HG03108 (cell line): Measurements from ENCODE around the gene FAM89A.
A peak's percentile ranks its signal among the peaks of the same experiment; 100 is the strongest.

Experiments used
- ATAC-seq: cut with Tn5 transposase; IDR thresholded peaks from one replicate; pipeline ENCODE4 v1.9.1; 2021; ENCODE audit warnings: moderate library complexity; ENCODE audit not compliant: unreplicated experiment

The FAM89A gene

DNA sequence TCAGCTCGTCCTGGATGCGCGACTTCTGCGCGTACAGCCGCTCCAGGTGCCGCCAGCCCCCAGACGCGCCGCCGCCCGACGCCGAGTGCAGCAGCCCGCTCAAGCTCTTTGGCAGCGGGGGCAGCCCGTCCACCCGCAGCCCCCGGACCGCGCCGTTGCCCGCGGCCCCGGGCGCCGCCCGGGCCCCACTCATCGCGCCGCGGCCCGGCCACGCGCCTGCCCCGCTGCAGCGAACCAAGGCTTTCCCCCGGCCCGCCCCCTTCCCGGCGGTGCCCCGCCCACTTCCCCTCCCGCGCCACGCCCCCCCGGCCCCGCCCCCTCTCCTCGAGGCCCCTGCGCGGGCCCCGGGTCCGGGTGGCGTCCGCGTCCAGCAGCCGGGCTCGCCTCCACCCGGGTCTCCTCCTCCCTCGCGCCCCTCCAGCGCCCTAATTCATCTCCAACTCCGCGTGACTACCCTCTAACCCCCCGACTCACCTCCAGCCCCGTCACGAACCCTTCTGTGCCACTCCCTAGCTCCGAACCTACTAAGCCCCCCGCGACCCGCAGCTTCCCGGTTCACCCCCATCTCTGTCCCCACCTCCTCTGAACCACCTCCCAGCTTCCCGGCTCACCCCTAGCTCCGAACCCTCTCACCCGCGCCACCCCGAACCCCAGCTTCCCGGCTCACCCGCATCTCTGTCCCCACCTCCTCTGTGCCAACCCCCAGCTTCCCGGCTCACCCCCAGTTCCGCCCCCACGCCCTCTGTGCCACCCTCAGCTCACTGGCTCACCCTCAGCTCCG, at the start of gene FAM89A:
Gene FAM89A (minus strand): TSS at position 236 of the 781 bp plus-strand sequence. CDS start 43 bp downstream, at position 193.
- ATAC-seq: peak; percentile 59

GRCh38 chr1:231084353-231084752, 44.3 kb upstream of the FAM89A start:
- no peak for ATAC-seq

DNA sequence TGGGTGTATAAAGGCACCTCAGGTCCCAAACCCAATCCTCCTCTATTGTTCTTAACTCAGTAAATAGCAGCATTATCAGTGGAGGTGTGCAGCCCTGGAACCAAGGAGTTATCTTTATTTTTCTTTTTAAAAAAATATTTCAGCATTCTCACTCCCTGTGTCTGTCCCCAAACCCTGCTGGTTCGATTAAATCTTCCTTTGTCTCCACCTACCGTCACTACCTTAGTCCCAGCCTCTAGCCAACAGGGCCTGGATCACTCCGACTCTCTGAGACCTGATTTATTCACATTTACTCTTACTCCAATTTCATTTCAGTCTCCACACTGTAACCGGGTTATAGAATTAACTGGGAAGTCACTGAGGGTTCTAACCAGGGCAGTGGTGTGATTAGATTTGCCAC, 39.1 kb upstream of the FAM89A start:
- no peak for ATAC-seq

- ATAC-seq: no peak
Measured at GRCh38 chr1:231078250-231078649, 38.2 kb upstream of the FAM89A start.

DNA sequence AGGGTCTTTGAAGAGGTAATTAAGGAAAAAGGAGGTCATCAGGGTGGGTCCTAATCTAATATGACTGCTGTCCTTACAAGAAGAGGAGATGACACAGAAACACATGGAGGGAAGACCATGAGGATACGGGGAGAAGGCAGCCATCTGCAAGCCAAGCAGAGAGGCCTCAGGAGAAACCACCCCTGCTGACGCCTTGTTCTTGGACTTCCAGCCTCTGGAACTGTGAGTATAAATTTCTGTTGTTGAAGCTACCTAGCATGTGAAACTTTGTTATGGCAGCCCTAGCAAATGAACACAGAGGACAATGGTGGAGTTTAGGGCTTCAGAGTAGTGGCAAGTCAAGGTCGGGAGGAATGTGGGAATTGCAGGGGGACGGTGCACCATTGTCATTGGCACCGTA, 36.7 kb upstream of the FAM89A start:
- ATAC-seq: no peak

GRCh38 chr1:231075497-231075896, 35.4 kb upstream of the FAM89A start:
- no peak for ATAC-seq

GRCh38 chr1:231075020-231075419, 35.0 kb upstream of the FAM89A start:
- no peak for ATAC-seq

DNA sequence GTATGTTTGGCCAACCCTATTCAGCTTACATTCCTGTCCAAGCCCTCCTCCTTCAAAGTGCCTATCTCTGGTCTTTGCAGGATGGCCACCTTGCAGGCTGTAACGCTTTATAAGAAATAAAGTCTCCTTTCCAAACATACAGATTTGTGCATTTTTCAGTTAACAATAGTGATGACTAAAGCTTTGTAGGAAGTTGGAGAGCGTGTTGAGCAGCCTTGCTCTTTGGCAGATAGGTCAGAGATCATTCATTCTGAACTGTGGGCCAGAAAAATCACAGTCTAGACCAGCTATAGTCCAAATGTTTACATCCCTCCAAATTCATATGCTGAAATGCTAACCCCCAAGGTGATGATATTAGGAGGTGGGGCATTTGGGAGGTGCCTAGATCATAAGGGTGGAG, 34.0 kb upstream of the FAM89A start:
- no peak for ATAC-seq

DNA sequence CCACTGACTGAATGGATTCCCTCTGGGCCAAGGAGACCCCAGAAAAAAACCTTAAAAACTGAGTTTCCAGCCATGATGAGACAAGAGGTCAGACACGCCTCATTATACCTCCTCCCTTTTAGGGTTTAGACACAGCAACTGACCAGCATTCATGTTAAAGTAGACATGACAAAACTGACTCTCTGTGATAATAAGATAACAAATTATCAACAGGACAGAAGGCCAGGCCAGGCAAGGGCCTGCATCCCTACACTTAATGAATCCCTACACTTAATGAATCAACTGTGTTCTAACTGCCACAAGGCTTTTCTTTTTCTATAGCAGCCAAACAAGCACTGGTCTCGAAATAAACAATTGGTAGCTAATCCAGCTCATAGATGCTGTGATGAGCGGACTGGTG, 33.3 kb upstream of the FAM89A start:
- ATAC-seq: no peak

DNA sequence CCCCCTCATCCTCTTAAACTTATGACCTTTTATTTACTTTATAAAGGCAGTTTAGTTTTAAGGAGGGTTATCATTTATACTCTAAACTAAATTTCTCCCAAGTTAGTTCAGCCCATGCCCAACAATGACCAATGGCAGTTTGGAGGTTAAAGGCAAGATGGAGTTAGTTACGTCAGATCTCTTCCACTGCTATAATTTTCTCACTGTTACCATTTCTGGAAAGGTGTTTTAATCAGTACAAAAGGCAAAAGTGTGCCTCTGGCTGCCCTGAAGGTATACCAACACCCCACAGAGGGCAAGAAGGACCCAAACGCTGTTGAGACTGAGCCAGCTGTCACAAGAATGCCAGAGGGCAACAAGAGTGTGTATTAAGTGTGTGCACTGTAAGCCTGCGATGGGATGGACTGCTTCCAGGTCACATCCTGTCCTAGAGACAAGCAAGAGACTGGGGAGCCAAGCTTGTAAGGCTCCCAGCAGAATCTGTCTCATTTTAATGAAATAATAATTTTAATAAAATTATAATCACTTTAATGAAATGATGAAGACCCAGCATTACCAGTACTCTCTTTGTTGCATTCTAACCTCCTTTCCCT, 32.5 kb upstream of the FAM89A start:
- ATAC-seq: no peak

DNA sequence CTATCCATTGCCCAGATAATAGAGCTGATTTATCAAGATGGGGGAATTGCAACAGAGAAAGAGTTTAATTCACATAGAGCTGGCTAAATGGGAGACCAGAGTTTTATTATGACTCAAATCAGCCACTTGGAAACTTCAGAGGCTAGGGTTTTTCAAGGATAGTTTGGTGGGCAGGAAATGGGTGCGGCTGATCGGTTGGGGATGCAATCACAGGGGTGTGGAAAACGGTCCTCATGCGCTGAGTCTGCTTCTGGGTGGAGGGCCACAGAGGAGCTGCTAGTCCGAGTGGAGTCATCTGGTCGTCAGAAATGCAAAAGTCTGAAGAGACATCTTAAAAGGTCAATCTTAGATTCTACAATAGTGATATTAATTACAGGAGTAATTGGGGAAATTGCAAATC, 32.0 kb upstream of the FAM89A start:
- no peak for ATAC-seq

DNA sequence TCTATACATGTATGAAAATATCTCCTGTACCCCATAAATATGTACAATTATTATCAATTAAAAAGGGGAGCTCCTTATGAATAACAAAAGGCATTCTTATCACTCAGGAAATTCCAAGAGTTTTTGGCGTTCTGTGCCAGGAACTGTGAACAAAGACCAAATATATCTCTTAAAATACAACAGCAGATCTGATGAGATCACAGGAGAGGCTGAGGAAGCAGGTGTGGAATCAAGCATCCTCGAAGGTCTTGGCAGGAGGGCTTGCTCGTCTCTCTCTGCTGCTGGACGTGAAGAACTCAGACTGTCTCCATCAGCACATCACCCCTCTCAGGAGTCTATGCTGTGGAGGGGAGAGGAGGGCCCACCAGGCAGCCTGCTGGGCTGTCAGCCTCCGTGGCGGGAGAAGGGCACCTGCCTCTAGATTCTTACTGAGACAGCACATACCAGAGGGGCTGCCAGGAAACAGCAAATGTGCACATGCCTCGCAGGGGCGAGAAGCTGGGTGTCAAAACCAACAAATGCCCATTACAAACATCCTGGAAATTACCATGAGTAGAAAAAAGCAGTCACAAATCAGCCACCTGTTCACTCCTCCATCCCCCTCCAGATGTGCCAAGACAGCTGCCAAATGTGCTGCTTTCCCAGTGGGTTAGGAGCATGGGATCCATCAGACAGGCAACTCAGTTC, 30.8 kb upstream of the FAM89A start:
- no peak for ATAC-seq

- ATAC-seq: no peak
Measured at GRCh38 chr1:231069333-231069732, 29.3 kb upstream of the FAM89A start.

GRCh38 chr1:231068762-231069161, 28.7 kb upstream of the FAM89A start:
- no peak for ATAC-seq

DNA sequence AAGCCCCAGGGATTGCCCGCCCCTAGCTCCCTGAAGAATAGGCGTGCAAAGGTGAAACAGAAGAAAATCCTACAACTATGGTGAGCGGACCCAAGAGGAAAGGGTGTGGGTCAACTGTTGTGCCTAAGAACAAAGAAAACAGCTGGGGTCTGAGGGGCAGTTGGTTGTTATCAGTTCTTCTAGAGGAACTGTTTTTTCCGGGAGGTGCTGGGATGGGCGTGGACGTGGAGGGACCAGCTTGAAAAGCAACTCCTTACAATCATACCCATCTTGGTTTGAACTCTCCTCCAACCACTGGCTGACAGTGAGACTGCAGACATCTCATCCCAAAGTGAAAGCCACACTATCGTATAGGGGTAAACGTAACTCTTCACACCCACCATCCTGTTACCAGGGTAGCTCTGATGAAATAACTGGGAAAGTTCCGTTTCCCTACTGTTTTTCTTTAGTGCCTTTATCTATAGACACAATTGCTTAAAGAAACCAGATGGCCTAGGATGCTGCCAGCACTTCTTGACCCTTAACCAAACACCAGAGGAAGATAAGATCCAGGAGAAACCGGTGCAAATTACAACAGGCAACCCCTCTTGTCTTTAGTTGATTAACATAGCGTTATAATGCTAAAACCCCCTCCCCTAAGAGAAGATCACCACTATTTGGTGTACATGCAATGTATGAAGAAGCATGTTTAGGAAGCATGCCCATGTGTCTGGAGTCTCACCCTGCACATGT, 25.6 kb upstream of the FAM89A start:
- no peak for ATAC-seq

- no peak for ATAC-seq
Measured at GRCh38 chr1:231064418-231064817, 24.4 kb upstream of the FAM89A start.

DNA sequence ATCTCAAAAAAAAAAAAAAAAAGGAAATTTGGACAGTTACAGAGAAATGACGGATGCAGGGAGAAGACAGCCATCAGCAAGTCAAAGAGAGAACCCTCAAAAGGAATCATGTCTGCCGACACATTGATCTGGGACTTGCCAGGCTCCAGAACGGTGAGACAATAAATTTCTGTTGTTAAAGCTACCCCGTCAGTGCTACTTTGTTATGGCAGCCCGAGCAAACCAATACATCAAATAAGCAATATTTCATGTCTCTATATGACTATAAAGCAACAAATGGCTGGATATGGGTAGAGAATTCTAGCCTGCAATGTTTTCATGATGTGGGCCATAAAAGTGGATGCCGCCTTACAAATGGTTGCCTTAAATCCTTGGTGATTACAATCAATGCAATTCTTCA, 23.3 kb upstream of the FAM89A start:
- ATAC-seq: no peak

- no peak for ATAC-seq
Measured at GRCh38 chr1:231062500-231063270, 22.6 kb upstream of the FAM89A start.

DNA sequence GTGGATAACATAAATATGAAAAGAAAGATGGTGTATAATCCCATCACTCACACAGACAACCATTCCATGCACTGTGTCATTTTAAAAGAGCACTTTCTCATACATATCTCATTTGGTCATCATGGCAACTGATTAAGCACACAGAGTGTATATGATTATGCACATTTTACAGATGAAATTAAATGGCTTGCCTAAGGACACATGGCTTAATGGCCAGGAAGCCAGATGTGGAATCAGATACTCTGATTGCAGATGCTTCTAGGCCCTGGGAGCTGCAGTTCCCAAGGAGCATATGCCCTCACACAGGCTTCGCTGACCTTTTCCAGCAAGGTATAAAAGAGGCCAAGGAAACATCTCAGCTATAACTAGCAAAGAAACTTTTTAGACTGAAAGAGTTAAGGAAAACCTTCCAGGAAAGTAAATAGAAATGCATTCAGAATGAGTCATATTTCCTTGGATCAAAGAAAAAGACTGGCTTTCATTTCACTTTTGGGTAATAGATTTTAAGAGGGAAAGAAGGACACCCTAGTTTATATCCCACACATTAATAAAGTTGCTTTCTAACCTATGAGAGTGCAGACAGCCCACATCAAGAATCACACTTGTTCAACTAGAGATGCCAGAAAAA, 19.6 kb upstream of the FAM89A start:
- ATAC-seq: no peak

- ATAC-seq: no peak
Measured at GRCh38 chr1:231058416-231059109, 18.5 kb upstream of the FAM89A start.
